Choroid plexus epithelial cell (primary cell): Measurements from ENCODE around the gene SDCBP2.

Experiments used
- DNase-seq: peaks from one replicate; pipeline ENCODE4 v3.0.0-alpha.2; 2010; ENCODE audit warnings: low read depth
- H3K4me3 ChIP-seq: 2 replicates; pipeline ENCODE4 v1.5.1; 2011; ENCODE audit warnings: low read depth, mild to moderate bottlenecking, control low read depth, low read length, moderate library complexity
- CTCF ChIP-seq: conservative IDR thresholded peaks from 2 replicates; pipeline ENCODE4 v1.5.1; 2011; ENCODE audit warnings: low read depth, mild to moderate bottlenecking, control low read depth, inconsistent platforms, low read length, moderate library complexity

Gene SDCBP2

GRCh38 chr20:1375515-1375914 lies 46.6 kb upstream of the SDCBP2 start:
- peak; percentile 77 for DNase-seq
- no peak for TF ChIP-seq CTCF
- H3K4me3 ChIP-seq = no peak overlapping the region

- no peak overlapping the region for H3K4me3 ChIP-seq
- TF ChIP-seq CTCF = no peak
- DNase-seq = no peak
These were observed 45.3 kb upstream of the SDCBP2 start for GRCh38 chr20:1374246-1374645.

GRCh38 chr20:1373614-1374013 lies 44.7 kb upstream of the SDCBP2 start:
- no peak for DNase-seq
- no peak for TF ChIP-seq CTCF
- no peak overlapping the region for H3K4me3 ChIP-seq

GRCh38 chr20:1373036-1373435 lies 44.1 kb upstream of the SDCBP2 start:
- DNase-seq = no peak
- H3K4me3 ChIP-seq = no peak overlapping the region
- no peak for TF ChIP-seq CTCF

- no peak overlapping the region for H3K4me3 ChIP-seq
- no peak for DNase-seq
- TF ChIP-seq CTCF = no peak
These were observed 43.0 kb upstream of the SDCBP2 start for GRCh38 chr20:1371830-1372539.

GRCh38 chr20:1371202-1371782 lies 42.4 kb upstream of the SDCBP2 start:
- no peak for TF ChIP-seq CTCF
- H3K4me3 ChIP-seq = no peak overlapping the region
- peak; percentile 26 for DNase-seq

- DNase-seq = no peak
- no peak overlapping the region for H3K4me3 ChIP-seq
- no peak for TF ChIP-seq CTCF
These were observed 41.7 kb upstream of the SDCBP2 start for GRCh38 chr20:1370548-1371110.
